HG03025 (cell line): ENCODE measurements around the gene BEST2.
A peak's percentile ranks its signal among the peaks of the same experiment; 100 is the strongest.
"Not testable (repeated sequence)": the region's sequence is repeated elsewhere in the genome, so short reads cannot be mapped to it uniquely, and the experiment has no call there.

ENCODE experiments used
- ATAC-seq: cut with Tn5 transposase; IDR thresholded peaks from one replicate; pipeline ENCODE4 v1.9.1; 2021; ENCODE audit warnings: mild to moderate bottlenecking, moderate library complexity; ENCODE audit not compliant: unreplicated experiment, low FRiP score

The BEST2 gene

GRCh38 chr19:12751635-12752034 lies at the start of gene BEST2:
BEST2 (plus strand) TSS chr19:12751791; CDS start chr19:12752593, 802 bp downstream.
- ATAC-seq: no peak

DNA sequence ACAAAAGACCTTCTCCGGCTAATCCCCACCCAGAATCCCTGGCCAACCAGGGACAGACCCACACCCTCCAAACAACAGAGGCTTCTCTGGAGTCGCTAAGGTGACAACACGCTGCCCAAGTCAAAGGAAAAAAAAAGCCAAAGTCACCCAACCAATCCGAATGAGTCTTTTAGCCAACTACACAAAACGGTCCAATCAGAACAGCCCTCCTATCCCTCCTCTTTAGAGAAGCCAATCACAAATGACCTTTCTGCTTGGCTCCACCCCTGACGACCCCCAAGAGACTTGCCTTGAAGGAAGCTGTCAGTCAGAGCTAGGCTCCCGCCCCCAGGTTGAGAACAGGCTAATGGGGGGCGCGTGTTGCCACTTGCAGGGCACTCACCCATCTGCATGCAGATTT lies 48.5 kb upstream of the BEST2 start:
- no peak for ATAC-seq

DNA sequence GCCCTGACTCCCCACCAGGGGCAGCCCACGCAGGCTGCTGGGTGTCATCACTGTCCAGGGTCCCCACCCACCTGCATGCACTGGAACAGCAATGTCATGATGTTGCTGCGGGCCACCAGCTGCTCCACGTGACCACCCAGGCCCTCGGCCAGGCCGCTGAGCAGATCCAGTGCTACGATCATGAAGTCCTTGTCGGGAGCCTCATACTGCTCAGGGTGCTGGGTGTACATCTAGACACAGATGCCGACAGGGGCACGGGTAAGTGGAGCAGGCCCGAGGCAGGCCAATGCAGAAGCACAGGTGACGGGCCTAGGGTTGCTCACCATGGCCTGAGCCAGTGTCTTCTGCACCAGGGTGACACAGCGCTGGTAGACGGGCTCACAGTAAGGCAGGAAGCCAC lies 46.4 kb upstream of the BEST2 start:
- ATAC-seq: no peak

DNA sequence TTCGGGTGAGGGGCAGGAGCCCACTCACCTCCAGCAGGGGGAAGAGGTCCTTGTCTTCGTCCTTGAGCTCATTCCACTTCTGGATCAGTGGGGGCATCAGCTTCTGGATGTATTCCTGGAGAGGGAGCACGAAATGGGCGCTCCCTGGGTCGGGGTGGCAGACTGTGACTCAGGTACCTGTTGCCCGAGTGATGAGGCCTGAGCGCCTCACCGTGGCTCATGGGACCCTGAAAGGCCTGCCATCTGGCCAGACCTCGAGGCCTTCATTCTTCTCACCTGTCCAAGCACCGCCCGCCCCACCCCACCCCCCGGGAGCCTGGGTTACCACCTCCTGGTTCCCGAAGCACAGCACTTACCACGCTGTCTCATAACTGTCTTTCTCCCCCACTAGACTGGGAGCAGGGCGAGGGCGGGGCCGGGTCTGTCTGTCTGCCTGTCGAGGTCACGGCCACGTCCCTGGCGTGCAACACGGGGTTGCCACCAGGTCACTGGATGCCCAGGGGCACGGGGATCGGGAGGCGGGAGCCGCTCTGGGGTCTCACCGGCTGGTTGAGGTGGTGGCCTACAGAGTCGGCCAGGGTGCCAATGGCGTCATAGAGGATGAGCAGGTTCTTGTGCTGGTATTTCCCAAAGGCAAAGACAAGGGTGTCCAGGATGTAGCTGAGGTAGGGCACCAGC lies 45.8 kb upstream of the BEST2 start:
- ATAC-seq: no peak

DNA sequence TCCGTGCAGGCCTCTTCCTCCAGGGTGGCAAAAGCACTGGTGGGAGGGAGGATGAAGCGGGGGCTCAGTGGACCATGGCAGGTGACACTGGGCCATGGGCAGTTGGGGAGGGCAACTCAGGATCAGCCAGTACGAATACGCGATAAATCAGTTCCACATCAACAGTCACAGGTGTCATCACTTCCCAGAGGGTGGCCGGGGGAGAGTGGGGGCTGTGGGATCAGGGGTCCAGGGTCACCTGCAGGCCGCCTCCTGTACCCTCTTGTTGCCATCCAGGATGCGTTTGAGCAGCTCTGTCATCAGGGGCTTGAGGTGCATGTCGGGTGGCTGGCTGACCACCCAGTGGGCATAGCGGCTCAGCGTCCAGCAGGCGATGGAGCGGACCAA lies 45.3 kb upstream of the BEST2 start:
- ATAC-seq: no peak

GRCh38 chr19:12708641-12709040 lies 43.0 kb upstream of the BEST2 start:
- ATAC-seq: no peak

DNA sequence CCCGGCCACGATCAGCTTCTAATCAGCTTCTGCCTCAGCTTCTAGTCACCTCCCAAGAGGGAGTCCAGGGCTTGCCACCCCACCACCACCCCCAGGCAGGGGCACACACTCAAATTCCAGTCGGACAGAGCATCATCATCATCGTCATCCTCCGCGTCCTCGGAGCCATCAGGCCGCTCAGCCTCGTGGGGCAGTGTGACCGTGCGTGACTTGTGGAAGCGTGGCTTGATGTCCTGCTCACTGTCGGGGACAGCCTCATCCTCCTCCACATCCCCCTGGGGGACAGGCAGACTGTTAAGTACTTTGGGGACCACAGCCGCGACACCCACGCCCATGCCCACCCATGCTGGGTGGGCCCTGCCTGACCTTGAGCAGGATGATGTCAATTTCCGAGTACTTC lies 40.4 kb upstream of the BEST2 start:
- ATAC-seq: no peak

DNA sequence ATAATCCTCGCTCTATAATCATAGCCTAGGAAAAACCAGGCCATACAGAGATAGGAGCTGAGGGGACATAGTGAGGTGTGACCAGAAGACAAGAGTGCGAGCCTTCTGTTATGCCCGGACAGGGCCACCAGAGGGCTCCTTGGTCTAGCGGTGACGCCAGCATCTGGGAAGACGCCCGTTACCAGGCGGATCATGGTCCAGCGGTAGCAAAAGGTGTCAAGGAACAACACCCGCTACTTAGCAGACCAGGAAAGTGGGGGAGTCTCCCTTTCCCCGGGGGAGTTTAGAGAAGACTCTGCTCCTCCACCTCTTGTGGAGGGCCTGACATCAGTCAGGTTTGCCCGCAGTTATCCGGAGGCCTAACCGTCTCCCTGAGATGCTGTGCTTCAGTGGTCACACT lies 39.5 kb upstream of the BEST2 start:
- ATAC-seq: not testable (repeated sequence)

DNA sequence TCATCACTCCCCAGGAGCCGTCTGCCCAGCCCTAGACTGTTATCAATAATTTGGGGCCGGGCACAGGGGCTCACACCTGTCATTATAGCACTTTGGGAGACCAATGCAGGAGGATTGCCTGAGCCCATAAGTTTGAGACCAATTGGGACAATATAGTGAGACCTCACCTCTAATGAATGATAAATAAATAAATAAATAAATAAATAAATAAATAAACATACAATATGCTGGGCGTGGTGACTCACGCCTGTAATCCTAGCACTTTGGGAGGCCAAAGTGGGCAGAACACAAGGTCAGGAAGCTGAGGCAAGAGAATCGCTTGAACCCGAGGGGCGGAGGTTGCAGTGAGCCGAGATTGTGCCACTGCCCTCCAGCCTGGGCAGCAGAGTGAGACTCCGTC lies 38.3 kb upstream of the BEST2 start:
- not testable (repeated sequence) for ATAC-seq

DNA sequence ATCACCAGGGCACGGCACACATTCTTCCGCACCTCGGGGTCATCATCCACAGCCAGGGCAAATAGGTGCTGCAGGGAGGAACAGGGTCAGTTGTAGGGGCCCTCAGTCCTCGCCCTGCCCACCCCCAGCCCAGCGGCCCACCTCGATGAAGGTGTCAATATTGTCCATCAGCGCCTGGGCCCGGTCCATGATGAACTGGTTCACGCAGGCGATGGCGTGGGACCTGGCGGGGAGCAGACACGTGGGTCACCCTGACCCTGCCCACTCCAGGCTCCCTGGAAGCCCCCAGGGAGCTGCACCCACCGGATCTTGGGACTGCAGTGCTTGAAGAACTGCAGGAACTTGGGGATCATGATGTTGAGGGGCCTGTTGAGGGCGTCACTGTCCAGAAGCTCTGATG lies 36.5 kb upstream of the BEST2 start:
- no peak for ATAC-seq

DNA sequence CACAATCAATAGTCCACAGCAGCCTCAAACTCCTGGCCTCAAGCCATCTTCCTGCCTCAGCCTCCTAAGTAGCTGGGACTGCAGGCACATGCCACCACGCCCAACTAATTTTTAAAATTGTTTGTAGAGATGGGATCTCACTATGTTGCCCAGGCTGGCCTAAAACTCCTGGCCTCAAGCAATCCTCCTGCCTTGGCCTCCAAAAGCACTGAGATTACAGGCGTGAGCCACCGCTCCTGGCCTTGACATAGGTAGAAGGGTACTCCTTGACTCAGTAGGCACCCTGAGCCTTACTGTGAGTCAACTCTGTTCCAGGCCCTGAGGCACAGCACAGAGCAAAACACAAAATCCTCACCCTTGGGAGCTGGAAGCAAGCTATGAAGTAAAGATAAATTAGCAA lies 35.7 kb upstream of the BEST2 start:
- no peak for ATAC-seq

GRCh38 chr19:12720296-12720695 lies 31.3 kb upstream of the BEST2 start:
- no peak for ATAC-seq

GRCh38 chr19:12720851-12721655 lies 30.5 kb upstream of the BEST2 start:
- no peak for ATAC-seq

GRCh38 chr19:12721656-12722565 lies 29.7 kb upstream of the BEST2 start:
- ATAC-seq: no peak

DNA sequence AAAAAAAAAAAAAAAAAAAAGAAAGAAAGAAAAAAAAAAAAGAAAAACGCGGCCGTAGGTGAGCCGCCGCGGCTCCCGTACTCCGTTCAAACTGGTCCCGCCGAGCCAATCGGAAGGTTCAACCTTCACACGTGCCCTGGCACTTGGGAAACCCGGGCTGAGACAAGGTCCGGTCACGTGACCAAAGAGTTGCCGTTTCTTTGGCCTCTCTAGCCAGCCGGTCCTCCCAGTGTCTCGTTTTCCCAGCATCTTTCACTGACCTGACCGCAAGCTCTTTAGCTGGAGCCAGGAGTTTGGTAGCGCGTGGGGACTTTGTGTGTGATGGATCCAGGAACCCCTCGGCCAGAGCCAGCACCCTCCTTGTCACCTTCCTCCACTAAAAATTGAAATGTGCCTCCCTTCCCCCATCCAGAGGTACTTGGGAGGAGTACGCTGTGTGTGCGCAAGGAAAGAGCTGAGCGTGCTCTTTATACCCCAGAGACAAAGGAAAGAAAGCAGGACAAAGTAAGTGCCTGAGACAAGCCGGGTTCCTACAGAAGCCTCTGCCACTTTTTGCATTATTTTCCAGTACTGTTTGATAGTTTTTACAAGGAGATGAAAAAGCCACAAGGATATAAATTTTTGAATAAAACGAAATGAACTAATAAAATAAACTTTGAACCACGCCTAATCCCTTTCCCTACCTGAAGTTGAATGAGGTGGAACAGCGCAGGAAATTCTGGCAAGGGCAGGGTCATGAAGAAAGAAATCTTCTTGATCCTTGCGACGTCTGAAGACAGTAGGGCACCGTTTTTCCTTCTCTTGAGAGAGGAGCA lies 28.8 kb upstream of the BEST2 start:
- ATAC-seq: peak; percentile 74

DNA sequence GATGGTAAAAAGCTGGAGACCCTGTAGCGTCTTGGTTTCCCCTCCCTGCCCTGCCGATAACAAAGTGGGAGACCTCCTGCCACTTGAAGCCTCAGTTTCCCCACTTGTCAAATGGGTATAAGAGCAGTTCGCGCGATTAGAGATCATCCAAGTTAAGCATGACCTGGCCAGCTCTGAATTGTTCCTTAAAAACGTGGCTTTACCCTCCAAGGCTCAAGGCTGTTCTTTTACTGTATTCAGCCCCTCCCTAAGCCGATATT lies 28.3 kb upstream of the BEST2 start:
- no peak for ATAC-seq

DNA sequence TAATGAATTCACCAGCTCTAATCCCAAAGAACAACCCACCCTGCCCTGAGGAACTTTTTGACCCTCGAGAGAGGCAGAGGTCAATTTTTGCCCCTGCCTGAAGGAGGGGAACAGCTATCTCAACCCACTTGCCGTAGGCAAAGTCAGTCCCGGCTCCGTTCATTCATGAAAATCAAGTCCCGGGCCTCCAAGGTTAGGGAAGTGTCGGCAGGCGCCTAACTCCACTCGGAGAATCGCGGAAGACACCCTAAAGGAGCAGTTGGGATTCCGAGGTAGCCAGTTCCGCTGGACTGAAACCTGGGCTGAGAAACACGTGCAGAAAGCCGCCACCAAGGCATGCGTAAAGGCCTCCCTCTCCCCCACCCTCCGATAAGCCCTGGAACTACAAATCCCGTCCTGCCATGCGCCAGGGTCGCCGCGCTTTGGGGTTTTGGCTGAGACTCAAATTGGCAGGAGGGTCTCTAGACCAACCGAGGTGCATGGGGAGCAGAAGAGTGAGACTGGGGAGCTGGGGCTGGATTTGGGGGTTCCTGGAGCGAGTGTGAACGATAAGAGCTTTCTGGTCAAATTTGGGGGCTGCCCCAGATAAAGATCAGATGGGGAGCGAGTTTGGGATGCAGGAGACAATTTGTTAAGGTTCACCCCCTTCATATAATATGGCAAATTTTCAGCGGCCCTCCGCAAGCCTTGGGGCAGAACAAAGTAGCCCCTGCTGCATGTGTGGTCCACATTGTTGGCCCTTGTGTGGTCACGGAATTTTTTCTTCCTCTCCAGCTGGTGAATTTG lies 27.8 kb upstream of the BEST2 start, which contains the start of gene TNPO2:
Gene TNPO2, minus strand, starts transcription at position 292 of the 786 bp plus-strand sequence. CDS start 2,955 bp downstream, outside the sequence.
- ATAC-seq: no peak

- ATAC-seq: not testable (repeated sequence)
These were observed 26.0 kb upstream of the BEST2 start for GRCh38 chr19:12725612-12726011.

- ATAC-seq: no peak
These were observed 24.6 kb upstream of the BEST2 start for GRCh38 chr19:12726988-12727316.
